Suprapubic skin (tissue), 3 donors: Measurements from ENCODE around the gene FOXL3.

ENCODE experiments used
- CTCF ChIP-seq, 2 donors: fragments of 200-600 bp in 1 of 2; fragments of 450-650 bp in 1 of 2; sonication (generic) in 1 of 2; IDR thresholded peaks; one replicate each; pipeline ENCODE4 v1.5.1; 2016 to 2019; ENCODE audit warnings: antibody characterized with exemption in 2 of 2, mild to moderate bottlenecking in 1 of 2, moderate library complexity in 1 of 2
- EP300 ChIP-seq: sonication (generic); formaldehyde crosslinking; IDR thresholded peaks from one replicate; pipeline ENCODE4 v1.6.1; 2017; ENCODE audit warnings: antibody characterized with exemption
- POLR2A ChIP-seq, 2 donors: fragments of 450-650 bp; IDR thresholded peaks; one replicate each; pipeline ENCODE4 v1.6.1; 2017; ENCODE audit warnings: antibody characterized with exemption in 2 of 2, mild to moderate bottlenecking in 2 of 2, moderate library complexity in 2 of 2

GRCh38 chr7:300048-300447 lies 10.1 kb downstream of the FOXL3 start:
- no peak for TF ChIP-seq CTCF (IDR thresholded peaks at IDR 0.05)
- TF ChIP-seq EP300 = no peak
- TF ChIP-seq POLR2A (IDR thresholded peaks at IDR 0.05) = no peak
